Measurements from ENCODE around the gene MTFMT.

DNA sequence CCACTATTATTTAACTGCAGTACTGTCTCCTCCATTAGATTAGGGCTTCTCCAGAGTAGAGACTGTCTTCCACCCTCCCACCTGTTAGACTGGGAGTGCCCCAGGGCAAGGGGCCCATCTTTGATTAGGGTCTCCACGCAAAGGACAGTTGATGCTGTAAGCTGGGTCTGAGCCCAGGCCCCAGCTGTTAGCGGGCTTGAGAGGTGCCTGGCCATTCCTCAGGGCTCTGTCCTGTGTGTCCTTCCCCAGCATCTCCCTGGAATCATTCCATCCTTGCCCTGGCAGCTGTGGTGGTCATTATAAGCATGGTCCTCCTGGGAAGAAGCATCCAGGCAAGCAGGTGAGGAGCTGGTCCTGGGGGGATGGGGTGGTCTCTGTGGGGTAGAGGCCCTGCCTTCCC is 21.8 kb upstream of the MTFMT start:
- TF ChIP-seq, protein P1, sequence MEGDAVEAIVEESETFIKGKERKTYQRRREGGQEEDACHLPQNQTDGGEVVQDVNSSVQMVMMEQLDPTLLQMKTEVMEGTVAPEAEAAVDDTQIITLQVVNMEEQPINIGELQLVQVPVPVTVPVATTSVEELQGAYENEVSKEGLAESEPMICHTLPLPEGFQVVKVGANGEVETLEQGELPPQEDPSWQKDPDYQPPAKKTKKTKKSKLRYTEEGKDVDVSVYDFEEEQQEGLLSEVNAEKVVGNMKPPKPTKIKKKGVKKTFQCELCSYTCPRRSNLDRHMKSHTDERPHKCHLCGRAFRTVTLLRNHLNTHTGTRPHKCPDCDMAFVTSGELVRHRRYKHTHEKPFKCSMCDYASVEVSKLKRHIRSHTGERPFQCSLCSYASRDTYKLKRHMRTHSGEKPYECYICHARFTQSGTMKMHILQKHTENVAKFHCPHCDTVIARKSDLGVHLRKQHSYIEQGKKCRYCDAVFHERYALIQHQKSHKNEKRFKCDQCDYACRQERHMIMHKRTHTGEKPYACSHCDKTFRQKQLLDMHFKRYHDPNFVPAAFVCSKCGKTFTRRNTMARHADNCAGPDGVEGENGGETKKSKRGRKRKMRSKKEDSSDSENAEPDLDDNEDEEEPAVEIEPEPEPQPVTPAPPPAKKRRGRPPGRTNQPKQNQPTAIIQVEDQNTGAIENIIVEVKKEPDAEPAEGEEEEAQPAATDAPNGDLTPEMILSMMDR (conservative IDR thresholded peaks at IDR 0.05; ENCODE audit: low read depth, low read length), result no peak
- TF ChIP-seq POLR2A (IDR thresholded peaks at IDR 0.05; ENCODE audit: low read depth, low read length) (no peak), RCOR1 (IDR thresholded peaks at IDR 0.05; ENCODE audit: insufficient replicate concordance, low read length) (no peak), BHLHE40 (IDR thresholded peaks at IDR 0.05; ENCODE audit: low read depth, low read length) (no peak), RAD21 (IDR thresholded peaks at IDR 0.05; ENCODE audit: low read length) (no peak), CEBPB (IDR thresholded peaks at IDR 0.05; ENCODE audit: low read depth, low read length) (no peak), NFE2L2 (IDR thresholded peaks at IDR 0.05; ENCODE audit: low read depth, low read length) (no peak), SMC3 (IDR thresholded peaks at IDR 0.05; ENCODE audit: low read depth, low read length) (no peak)
- TF ChIP-seq, protein P2, sequence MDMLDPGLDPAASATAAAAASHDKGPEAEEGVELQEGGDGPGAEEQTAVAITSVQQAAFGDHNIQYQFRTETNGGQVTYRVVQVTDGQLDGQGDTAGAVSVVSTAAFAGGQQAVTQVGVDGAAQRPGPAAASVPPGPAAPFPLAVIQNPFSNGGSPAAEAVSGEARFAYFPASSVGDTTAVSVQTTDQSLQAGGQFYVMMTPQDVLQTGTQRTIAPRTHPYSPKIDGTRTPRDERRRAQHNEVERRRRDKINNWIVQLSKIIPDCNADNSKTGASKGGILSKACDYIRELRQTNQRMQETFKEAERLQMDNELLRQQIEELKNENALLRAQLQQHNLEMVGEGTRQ (IDR thresholded peaks at IDR 0.05; ENCODE audit: low read depth, low read length), result no peak

Data from IMR-90 (cell line).